Stomach (tissue), 4 donors: ENCODE results near the gene JUN.

ENCODE experiments used
- CTCF ChIP-seq, 7 experiments: fragments of 450-650 bp in 4 of 7; fragments of 200-600 bp in 3 of 7; sonication (generic) in 3 of 7; IDR thresholded peaks; one replicate each; pipeline ENCODE4 v1.5.1; 2016 to 2019; ENCODE audit warnings: antibody characterized with exemption in 7 of 7, control low read depth in 2 of 7, mild to moderate bottlenecking in 1 of 7
- POLR2A ChIP-seq, 4 donors: fragments of 450-650 bp; IDR thresholded peaks; one replicate each; pipeline ENCODE4 v1.6.1; 2016; ENCODE audit warnings: antibody characterized with exemption in 4 of 4, control low read depth in 2 of 4, mild to moderate bottlenecking in 1 of 4, moderate library complexity in 1 of 4
- POLR2AphosphoS5 ChIP-seq, 3 donors: sonication (generic); formaldehyde crosslinking; IDR thresholded peaks; one replicate each; pipeline ENCODE4 v1.6.1; 2016; ENCODE audit warnings: antibody characterized with exemption in 3 of 3

- TF ChIP-seq POLR2A (IDR thresholded peaks at IDR 0.05) (no peak), CTCF (IDR thresholded peaks at IDR 0.05) (no peak), POLR2AphosphoS5 (IDR thresholded peaks at IDR 0.05) (no peak)
Measured at GRCh38 chr1:58753431-58753866, 30.4 kb downstream of the JUN start.
